GM12864 (cell line): ENCODE results near the gene PTGER3.

Experiments used
- DNase-seq: peaks from one replicate; pipeline ENCODE4 v3.0.0-alpha.2; 2011; ENCODE audit warnings: low read depth
- H3K4me3 ChIP-seq: 2 replicates; pipeline ENCODE4 v1.5.1; 2011; ENCODE audit warnings: mild to moderate bottlenecking, low read depth, low read length, control low read depth
- TF ChIP-seq, protein P1 (sequence below): IDR thresholded peaks from 2 replicates; pipeline ENCODE4 v1.5.1; 2011; ENCODE audit warnings: low read depth, mild to moderate bottlenecking, moderate library complexity, low read length, control low read depth, inconsistent platforms; ENCODE audit errors: missing control alignments

PTGER3 gene

DNA sequence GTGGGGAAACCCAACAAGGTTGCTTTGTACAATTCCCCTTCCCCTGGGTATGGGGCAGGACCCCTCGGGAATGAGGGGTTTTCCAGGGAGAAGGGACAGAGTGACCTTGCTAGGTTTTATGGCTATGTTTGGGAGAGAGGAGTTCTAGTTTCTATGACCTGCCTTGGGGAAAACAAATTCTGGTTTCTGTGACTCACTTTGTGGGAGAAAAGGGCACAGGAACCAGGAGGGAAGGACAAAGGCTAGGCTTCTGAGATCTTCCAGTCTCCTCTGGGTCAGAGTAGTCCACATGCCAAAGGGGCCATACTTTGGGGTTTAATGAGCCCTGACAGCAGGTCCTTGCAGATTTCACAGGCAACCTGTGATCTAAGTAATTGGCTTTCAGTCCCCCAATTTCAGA is 5.5 kb upstream of the PTGER3 start:
- H3K4me3 ChIP-seq, result no peak overlapping the region
- TF ChIP-seq, protein P1, sequence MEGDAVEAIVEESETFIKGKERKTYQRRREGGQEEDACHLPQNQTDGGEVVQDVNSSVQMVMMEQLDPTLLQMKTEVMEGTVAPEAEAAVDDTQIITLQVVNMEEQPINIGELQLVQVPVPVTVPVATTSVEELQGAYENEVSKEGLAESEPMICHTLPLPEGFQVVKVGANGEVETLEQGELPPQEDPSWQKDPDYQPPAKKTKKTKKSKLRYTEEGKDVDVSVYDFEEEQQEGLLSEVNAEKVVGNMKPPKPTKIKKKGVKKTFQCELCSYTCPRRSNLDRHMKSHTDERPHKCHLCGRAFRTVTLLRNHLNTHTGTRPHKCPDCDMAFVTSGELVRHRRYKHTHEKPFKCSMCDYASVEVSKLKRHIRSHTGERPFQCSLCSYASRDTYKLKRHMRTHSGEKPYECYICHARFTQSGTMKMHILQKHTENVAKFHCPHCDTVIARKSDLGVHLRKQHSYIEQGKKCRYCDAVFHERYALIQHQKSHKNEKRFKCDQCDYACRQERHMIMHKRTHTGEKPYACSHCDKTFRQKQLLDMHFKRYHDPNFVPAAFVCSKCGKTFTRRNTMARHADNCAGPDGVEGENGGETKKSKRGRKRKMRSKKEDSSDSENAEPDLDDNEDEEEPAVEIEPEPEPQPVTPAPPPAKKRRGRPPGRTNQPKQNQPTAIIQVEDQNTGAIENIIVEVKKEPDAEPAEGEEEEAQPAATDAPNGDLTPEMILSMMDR, result no peak
- DNase-seq, result no peak

DNA sequence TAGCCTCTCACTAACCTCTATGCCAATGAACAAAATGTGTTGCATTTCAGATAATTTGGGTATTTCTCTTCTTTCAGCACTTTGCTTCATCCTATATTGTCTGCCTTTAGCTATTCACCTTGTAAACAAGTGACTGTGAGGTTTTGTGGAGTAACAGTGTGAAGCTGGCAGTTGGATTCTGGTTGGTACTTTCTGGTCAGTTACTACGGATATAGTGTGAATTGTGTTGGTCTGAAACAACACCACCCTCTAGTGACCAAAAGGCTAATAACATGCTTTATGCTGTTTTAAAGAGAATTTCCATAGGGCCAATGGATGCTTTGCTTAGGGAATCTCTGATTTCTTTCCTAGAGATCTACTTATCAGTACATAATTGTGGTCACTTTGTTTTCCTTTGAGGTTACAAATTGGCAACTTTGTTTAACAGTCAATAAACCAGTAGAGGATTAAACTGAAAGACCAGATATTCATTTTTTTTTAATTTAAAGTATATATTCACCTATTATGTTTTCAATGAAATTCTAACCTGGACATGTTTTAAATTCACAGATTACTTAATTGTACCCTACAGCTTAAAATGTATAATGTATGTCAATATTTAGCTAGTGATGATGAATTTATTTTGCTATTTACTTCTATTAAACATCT is 2.5 kb upstream of the PTGER3 start:
- TF ChIP-seq, protein P1, result peak; percentile 68

DNA sequence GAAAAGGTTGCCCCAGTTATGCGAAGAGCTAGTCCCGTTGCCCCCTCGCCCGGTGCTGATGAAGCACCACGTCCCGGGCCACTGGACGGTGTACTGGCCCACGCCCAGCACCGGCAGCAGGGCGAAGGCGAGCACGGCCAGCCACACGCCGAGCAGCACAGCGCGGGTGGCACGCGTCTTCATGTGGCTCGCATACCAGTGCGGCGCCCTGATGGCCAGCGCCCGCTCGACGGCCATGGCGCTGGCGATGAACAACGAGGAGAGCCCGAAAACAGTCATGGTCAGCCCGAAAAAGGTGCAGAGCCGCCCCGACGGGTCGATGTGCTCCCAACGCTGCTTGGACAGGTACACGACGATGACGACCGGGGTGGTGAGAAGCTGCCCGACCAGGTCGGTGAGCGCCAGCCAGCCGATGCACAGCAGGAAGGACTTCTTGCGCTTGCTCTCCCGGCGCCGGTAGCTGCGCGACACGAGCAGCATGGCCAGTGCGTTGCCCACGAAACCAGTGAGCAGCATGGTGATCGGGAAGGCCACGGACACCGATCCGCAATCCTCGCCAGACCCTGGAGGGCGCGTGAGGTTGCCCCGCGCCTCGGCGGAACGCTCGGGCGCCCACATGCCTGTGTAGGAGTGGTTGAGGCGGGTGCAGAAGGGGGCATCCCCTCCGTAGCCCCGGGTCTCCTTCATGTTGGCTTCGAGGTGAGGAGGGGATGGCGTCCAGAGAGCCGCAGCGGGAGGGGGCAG is 553 bp downstream of the PTGER3 start:
- DNase-seq, result no peak
- TF ChIP-seq, protein P1, result no peak
- H3K4me3 ChIP-seq, result no peak overlapping the region

More for the DNA sequence above, 2.5 kb upstream of the PTGER3 start:
- peak; percentile 21 for DNase-seq
- no peak overlapping the region for H3K4me3 ChIP-seq

DNA sequence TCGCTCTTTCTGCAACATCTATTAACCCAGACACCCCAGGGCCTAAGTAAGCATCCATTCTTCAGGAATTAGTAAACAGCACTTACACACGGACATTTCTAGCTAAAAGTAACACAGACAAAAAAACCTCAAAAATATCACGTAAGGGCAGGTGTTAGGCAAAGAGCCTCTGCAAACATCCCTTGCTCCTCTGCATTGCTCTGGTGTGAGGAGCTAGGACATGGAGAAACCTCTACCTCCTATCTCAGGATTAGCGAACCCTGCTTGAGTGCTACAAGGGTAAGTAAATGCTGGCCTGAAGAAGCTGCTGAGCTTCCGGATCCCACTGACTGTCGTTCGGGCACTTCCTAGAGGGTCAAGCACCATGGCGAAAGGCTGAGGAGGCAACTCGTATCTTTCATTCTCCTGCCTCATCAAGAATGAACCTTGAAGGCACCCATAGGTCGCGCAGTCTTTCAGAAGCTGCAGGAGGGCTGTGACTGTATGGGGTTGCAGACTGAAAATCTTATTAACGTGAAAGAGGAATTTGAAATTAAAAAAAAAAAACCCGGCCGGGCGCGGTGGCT is 2.1 kb downstream of the PTGER3 start:
- TF ChIP-seq, protein P1, result no peak
- H3K4me3 ChIP-seq, result no peak overlapping the region
- DNase-seq, result no peak

DNA sequence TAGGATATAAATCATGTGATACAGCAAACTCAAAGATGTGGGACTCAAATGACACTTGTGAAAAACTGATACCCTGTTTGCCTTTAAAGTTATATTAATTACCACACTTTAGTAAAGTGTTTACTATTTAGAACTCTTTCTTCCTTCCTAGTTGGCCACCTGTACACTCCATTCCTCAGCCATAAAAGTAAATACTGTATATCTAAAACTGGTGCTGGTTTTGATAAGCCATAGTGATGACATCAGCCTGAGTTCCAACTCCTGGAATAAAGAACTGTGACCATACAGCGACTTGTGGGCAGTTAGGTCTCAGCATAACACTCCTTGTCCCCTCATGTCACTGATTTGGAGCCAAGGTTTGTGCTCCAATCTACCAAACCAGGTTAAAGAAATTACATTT is 2.8 kb downstream of the PTGER3 start:
- H3K4me3 ChIP-seq, result no peak overlapping the region
- no peak for DNase-seq
- TF ChIP-seq, protein P1, result no peak

DNA sequence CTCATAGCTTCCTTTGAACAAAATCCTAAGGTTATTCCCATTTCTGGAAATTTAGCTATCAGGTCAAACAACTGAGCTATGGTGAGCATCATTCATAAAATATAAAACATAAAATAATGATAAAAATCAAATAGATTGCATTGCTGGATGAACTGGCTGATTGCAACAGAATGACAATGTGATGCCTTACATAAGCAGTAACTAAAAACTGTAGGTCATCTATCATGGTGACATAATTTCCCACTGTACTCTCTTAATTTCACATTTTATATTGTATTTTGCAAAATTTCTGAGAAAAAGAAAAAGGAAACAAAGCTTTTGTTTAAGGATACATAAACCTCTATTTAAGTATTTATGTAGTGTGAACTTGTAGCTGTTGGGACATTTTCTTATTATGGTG is 4.6 kb downstream of the PTGER3 start:
- TF ChIP-seq, protein P1, result no peak
- H3K4me3 ChIP-seq, result no peak overlapping the region
- DNase-seq, result no peak
